Activated CD8-positive, alpha-beta T cell treated with anti-CD3 and anti-CD28 coated beads for 36 hours (primary cell): ENCODE measurements around the gene RBM24. TPM values are rescaled to one million over a fixed set of nuclear protein-coding genes. Genes with fewer than 3 reads are reported as not detected.
"Not testable (repeated sequence)": the region's sequence is repeated elsewhere in the genome, so short reads cannot be mapped to it uniquely, and the experiment has no call there.

Experiments
- ATAC-seq: fragments of 200-7000 bp; cut with Tn5 transposase; one replicate; pipeline ENCODE4 v1.10.0; 2021; ENCODE audit warnings: mild to moderate bottlenecking, moderate library complexity
- CTCF ChIA-PET: fragments of 350-600 bp; sonication (Branson Sonifier 250); formaldehyde crosslinking; loops from one replicate; lab custom pipeline; 2021; ENCODE audit warnings: antibody characterized with exemption; lab: Charles Lee
- POLR2A ChIA-PET: fragments of 350-600 bp; sonication (Branson Sonifier 250); formaldehyde crosslinking; loops from one replicate; lab custom pipeline; 2021; ENCODE audit warnings: antibody characterized with exemption; lab: Charles Lee
- DNase-seq: peaks from one replicate; pipeline ENCODE4 v3.0.0-alpha.2; 2020
- H3K27ac Mint-ChIP-seq: one replicate; pipeline ENCODE4 v1.8.0; 2021; ENCODE audit warnings: mild to moderate bottlenecking, mixed read lengths
- H3K27me3 Mint-ChIP-seq: one replicate; pipeline ENCODE4 v1.8.0; 2021; ENCODE audit warnings: mixed read lengths
- H3K36me3 Mint-ChIP-seq: one replicate; pipeline ENCODE4 v1.8.0; 2021; ENCODE audit warnings: low read depth, mixed read lengths
- H3K4me1 Mint-ChIP-seq: one replicate; pipeline ENCODE4 v1.8.0; 2021; ENCODE audit warnings: low read depth, mixed read lengths
- H3K4me3 Mint-ChIP-seq: one replicate; pipeline ENCODE4 v1.8.0; 2021; ENCODE audit warnings: mild to moderate bottlenecking, moderate library complexity, mixed read lengths
- H3K9me3 Mint-ChIP-seq: one replicate; pipeline ENCODE4 v1.8.0; 2021; ENCODE audit warnings: mixed read lengths
- intact Hi-C: fragments of 100-400 bp; cut with micrococcal nuclease; formaldehyde crosslinking; loops from one replicate; pipeline ENCODE4 v1.10.0; 2022
- total RNA-seq, 2 experiments: library from RNA; stranded (reverse); gene quantifications; one replicate each; pipeline ENCODE4 v1.2.3, GENCODE V29; 2021
- TF ChIP-seq, protein P1 (sequence below): fragments of 200-600 bp; IDR thresholded peaks from one replicate; pipeline ENCODE4 v1.8.0; 2022; ENCODE audit warnings: antibody characterized with exemption, mild to moderate bottlenecking

Gene RBM24
- total RNA-seq, 2 experiments from 2014 or later = not detected

DNA sequence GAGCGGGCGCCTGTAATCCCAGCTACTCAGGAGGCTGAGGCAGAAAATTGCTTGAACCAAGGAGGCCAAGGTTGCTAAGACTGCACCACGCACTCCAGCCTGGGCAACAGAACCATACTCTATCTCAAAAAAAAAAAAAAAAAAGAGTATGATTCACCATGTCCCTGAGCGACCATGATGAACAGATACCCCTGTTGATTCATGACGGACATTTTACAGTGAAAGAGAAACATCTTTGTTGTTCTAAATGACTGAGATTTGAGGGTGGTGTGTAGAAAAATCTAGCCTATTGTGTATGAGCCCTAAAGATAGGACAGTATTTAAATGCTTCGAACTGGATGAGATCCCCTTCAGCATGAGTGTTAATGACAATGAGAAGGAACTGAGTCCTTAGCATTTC lies 32.8 kb downstream of the RBM24 start:
- Mint-ChIP-seq H3K27me3 (no peaks in the 10 kb centered on the region), H3K27ac (no peak overlapping the region), H3K9me3 (no peaks in the 10 kb centered on the region), H3K4me1 (no peaks in the 10 kb centered on the region), H3K36me3 (no peaks in the 10 kb centered on the region), H3K4me3 (no peak overlapping the region)
- POLR2A ChIA-PET = no interaction called here
- DNase-seq (no peak), ATAC-seq (no peak)
- TF ChIP-seq, protein P1, sequence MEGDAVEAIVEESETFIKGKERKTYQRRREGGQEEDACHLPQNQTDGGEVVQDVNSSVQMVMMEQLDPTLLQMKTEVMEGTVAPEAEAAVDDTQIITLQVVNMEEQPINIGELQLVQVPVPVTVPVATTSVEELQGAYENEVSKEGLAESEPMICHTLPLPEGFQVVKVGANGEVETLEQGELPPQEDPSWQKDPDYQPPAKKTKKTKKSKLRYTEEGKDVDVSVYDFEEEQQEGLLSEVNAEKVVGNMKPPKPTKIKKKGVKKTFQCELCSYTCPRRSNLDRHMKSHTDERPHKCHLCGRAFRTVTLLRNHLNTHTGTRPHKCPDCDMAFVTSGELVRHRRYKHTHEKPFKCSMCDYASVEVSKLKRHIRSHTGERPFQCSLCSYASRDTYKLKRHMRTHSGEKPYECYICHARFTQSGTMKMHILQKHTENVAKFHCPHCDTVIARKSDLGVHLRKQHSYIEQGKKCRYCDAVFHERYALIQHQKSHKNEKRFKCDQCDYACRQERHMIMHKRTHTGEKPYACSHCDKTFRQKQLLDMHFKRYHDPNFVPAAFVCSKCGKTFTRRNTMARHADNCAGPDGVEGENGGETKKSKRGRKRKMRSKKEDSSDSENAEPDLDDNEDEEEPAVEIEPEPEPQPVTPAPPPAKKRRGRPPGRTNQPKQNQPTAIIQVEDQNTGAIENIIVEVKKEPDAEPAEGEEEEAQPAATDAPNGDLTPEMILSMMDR = no peak
- intact Hi-C loops = no loop called here
- CTCF ChIA-PET = no interaction called here

DNA sequence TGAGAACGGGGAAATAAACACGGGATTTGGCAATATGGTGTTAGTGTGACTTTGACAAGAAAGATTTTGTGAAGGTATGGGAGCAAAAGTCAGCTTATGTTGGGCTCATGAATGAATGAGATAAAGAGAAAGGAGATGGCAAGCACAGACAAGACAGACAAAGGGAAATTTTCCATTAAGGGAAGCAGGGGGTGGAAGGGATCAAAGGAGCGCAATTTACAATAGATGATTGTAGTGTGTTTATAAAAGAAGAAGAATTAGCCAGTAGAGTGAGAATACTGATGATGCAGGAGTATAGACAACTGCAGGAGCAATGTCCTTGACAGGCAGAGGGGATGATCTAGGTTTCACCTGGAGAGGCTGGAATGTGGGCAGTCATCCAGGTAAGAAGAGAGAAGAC lies 34.1 kb downstream of the RBM24 start:
- POLR2A ChIA-PET = no interaction called here
- Mint-ChIP-seq H3K4me3 (no peak overlapping the region), H3K9me3 (no peaks in the 10 kb centered on the region), H3K4me1 (no peaks in the 10 kb centered on the region), H3K27ac (no peak overlapping the region), H3K27me3 (no peaks in the 10 kb centered on the region), H3K36me3 (no peaks in the 10 kb centered on the region)
- DNase-seq = no peak
- CTCF ChIA-PET = no interaction called here
- intact Hi-C loops = no loop called here
- ATAC-seq = no peak
- TF ChIP-seq, protein P1 = no peak

DNA sequence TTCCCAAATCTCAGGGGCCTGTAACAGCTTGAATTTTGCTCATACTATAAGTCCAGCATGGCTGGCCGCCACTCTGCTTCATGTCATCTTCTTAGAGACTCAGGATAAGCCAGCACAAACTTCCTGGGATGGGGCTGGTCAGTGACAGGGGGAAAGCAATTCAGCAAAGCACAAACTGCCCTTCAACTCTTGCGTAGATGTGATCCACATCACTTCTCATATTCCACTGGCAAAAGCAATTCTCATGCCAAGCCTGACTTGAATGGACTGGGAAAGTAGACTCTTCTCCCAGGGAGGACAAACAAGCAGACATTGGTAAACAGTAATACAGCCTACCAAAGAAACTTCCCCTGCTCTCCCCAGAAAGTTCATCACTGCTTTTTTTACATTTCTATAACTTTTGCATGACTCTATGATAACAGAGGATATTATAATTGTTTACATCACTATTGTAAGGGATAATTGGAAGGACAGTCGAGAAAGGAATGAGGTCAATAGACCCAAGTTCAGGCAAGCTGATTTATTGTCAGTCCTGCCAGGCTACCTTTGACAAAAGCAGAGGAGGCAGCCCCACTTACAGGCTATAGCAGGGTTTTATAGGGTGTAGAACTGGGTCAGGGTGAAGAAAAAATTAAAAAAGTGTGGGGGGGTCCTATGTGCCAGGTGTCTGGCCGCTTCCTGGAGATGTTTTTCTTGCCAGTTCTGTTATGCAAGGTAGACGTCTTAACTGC lies 37.4 kb downstream of the RBM24 start:
- no peaks in the 10 kb centered on the region for H3K27me3 Mint-ChIP-seq
- no peaks in the 10 kb centered on the region for H3K36me3 Mint-ChIP-seq
- H3K27ac Mint-ChIP-seq = no peak overlapping the region
- no peaks in the 10 kb centered on the region for H3K9me3 Mint-ChIP-seq
- POLR2A ChIA-PET = no interaction called here
- ATAC-seq = no peak
- CTCF ChIA-PET = no interaction called here
- no peak overlapping the region for H3K4me3 Mint-ChIP-seq
- TF ChIP-seq, protein P1 = no peak
- no peaks in the 10 kb centered on the region for H3K4me1 Mint-ChIP-seq
- intact Hi-C loops = no loop called here
- DNase-seq = no peak

DNA sequence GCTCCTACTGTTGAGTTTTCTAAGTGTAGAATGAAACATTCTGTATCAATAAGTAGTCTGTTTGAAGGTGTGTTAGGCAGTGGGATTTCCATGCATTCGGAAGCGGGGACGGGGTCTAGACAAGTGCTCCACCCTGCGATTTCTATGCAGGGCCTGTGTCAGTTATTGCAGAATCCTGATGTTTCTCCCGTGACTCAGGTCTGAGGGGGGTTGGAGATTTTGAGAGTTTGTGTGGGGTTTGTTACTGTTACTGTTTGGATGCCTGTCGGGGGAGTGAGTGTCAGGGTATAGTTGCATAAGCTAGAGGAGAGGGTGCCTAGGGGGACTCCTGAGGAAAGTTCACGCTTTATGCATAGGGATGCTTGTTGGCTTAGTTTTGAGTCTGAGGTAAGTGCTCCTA lies 39.1 kb downstream of the RBM24 start:
- ATAC-seq, H3K4me1 Mint-ChIP-seq, H3K27ac Mint-ChIP-seq, intact Hi-C loops, H3K4me3 Mint-ChIP-seq, DNase-seq, H3K27me3 Mint-ChIP-seq, CTCF ChIA-PET, H3K9me3 Mint-ChIP-seq, H3K36me3 Mint-ChIP-seq, POLR2A ChIA-PET: not testable (repeated sequence)

DNA sequence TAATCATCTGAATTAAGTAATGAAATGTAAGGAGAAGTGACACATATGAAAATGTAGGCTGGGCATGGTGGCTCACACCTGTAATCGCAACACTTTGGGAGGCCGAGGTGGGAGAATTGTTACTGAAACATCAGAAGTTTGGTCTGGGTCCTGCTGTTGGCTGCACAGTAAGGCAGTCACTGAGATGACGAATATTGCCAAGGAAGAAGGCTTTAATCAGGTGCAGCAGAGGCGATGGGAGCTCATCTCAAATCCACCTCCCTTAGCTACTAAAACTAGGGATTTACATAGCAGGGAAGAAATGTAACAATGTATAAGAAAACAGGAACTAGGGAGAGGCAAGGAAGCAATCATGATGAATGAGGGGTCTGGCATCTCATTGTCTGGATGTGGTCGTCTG lies 50.1 kb downstream of the RBM24 start:
- DNase-seq (no peak), ATAC-seq (no peak)
- no peaks in the 10 kb centered on the region for H3K4me1 Mint-ChIP-seq
- H3K27me3 Mint-ChIP-seq = no peaks in the 10 kb centered on the region
- POLR2A ChIA-PET = no interaction called here
- no peak overlapping the region for H3K4me3 Mint-ChIP-seq
- no peaks in the 10 kb centered on the region for H3K36me3 Mint-ChIP-seq
- TF ChIP-seq, protein P1 = no peak
- H3K27ac Mint-ChIP-seq = no peak overlapping the region
- CTCF ChIA-PET = no interaction called here
- intact Hi-C loops = no loop called here
- peaks cover 9% of the 10 kb centered on the region for H3K9me3 Mint-ChIP-seq
